NCI-H510A (cell line): Measurements from ENCODE around the gene AIFM1.
A peak's percentile ranks its signal among the peaks of the same experiment; 100 is the strongest.
"Not testable (repeated sequence)": the region's sequence is repeated elsewhere in the genome, so short reads cannot be mapped to it uniquely, and the experiment has no call there.

ENCODE experiments used
- DNase-seq: peaks from one replicate; lab custom pipeline; 2025; lab: John Stamatoyannopoulos, UW

AIFM1 gene

DNA sequence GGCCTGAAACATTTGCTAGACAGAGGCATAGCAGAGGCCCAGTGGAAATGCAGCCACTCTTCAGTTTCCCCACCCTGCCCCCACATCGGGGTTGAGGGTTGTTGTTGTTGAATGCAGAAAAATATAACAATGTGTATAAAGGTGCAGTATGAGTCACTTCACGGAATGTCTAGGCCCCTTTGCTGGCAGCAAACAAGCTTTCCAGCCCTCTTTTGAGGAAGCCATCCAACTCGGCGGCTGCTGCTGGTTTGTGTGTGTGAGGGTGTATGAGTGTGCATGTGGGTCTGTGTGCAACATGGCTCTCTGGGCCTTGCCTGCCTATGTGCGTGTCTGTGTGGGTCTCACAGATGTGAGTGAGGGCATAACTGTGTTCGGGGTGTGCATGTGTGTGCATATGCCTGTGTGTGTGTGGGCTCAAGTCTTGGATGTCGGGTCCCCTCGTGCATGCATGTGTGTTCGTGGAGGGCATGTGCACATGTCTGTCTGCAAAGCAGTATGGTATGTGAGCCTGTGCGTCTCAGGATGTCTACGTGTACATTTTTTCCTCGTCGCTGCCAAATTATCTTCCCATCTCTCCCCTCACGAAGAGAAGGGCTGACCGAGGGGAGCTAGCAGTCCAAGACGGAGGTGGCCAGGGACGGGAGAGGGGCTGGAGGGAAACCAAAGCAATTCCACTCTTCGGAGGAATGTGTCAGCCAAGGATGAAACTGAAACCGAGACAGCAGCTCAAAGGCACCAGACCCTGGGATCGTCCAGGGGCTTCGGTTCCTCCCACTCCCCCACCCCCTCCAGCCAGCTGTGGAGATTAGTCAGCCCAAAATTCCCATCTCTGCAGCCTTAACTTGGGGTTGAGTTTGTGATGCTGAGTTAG is 47.0 kb downstream of the AIFM1 start:
- DNase-seq: no peak

DNA sequence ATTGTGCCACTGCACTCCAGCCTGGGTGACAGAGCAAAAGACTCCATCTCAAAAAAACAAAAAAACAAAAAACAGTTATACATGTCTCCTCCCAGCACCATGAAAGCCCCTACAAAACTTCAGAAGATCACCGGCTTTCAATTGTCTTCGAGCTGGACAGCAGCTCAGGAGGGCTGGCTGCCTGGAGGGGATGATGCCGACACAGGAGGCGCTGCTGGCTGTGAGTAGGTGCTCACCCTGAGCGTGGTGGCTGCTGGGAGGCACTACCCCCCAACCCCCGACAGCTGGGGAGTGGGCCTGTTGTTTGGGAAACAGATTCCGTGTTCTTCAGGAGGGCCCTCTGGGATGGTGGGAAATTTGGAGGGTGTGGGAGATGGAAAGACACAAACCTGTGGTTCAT is 48.5 kb downstream of the AIFM1 start:
- DNase-seq: no peak

- DNase-seq: not testable (repeated sequence)
Observed at GRCh38 chrX:130115119-130115885, 50.3 kb downstream of the AIFM1 start.

DNA sequence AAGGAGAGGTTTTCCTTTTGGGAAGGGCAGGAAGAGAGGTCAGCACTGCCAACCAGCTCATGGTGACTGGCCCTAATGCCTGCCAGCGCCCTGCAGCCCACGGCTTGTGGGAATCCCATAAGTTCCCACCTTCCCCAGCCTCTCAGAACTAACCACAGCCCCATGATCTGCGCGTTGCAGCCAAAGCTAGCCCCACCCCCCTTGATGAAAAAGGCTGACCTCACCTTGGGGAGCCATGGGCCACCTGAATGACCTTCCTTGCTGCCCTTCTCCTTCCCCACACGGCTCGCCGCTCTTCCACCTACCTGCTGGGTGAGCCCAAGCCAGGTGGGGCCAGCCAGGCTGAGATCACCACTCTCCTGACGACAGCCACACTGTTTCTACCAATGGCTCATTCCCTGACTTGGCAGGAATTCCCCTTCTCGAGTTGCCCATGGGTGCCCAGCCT is 51.5 kb downstream of the AIFM1 start:
- no peak for DNase-seq

DNA sequence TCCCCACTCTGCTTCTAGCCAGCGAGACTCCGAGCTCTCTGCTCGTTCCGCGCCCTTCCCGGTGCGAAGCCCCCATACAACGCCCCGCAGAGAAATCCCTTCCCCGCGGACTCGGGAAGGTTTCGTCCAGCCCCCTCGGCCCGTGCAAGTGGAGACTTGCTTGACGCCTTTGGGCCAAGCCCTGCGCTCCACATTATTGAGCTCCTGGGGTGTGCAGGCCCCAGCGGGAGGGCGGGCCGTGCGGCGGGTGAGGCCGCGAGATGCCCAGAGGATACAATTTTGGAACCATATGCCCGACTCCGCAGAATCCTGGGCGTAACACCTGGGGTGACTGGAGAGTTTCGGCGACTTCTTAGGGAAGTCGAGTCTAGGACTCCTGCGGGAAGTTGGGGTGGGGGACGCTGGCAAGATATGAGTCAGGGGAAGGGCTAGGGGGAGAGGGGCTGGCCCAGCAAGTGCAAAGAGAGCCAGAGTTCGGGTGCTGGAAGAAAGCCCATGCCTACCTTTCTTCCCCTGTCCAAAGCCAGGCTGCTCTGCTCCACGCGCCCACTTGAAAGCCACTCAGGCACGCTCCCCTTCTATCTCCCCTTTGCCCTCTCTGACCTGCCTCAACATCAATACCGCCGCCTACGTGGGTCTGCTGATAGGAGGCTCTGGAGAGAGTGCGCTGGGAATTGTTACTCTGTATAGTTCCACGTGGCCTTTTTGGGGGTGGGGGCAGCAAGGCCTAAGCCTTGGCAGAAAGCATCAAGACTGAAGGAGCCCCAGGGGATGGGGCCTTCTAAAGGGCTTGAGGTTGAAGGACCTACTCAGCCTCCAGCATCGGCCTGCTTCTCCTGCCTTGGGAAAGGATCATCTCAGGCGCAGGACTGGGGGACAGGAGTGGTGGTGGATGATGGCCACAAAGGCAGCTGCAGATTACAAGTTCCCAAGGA is 54.2 kb downstream of the AIFM1 start:
- no peak for DNase-seq

- peak; percentile 31 for DNase-seq
Observed at GRCh38 chrX:130110379-130111219, 55.0 kb downstream of the AIFM1 start, which contains the start of gene ELF4. Gene ELF4 (minus strand): TSS chrX:130110497. CDS start chrX:130081330, 29,167 bp downstream.

DNA sequence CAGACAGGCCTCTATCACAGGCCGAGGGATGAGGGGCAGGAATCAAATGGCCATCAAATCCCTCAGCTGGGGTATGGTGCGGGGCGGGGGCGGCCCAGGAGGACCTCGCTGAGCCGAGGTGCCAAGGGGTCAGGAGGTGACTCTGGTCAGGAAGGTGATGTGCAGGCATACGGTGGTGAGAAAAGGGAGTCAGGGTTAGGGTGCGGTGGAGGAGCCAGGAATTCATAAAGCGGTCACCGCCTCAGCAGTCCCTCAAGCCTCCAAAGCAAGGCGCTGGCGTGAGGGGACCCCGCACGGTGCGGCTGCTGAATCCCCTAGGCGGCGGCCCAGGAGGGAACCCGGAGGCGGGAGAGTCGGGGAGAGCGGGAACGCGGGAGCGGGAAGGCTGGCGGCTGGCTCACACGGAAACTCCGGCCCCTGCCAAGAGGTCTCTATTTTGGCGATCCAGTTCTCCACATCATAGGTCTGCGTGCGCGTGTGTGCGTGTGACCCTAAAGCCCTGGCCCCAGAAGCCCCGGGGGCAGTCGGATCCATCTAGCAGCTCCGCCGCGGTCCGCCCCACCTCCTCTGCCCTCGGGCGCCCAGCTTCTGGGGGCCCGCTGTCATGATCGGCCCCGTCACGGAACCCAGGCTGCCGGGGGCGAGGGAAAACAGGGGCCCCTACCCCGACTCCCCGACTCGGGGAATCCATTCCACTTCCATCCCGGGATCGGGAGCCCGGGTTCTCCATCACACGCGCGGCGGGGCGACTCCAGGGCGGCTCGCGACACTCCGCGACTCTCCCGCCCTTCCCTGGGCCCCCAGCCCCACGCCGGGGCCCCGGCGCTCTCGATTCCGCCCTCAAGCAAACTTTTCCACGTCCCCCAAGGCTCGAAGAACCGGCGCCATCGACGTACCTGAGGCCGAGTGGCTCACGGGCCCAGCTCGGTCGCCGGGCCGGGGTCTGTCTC is 55.9 kb downstream of the AIFM1 start:
- DNase-seq: no peak

DNA sequence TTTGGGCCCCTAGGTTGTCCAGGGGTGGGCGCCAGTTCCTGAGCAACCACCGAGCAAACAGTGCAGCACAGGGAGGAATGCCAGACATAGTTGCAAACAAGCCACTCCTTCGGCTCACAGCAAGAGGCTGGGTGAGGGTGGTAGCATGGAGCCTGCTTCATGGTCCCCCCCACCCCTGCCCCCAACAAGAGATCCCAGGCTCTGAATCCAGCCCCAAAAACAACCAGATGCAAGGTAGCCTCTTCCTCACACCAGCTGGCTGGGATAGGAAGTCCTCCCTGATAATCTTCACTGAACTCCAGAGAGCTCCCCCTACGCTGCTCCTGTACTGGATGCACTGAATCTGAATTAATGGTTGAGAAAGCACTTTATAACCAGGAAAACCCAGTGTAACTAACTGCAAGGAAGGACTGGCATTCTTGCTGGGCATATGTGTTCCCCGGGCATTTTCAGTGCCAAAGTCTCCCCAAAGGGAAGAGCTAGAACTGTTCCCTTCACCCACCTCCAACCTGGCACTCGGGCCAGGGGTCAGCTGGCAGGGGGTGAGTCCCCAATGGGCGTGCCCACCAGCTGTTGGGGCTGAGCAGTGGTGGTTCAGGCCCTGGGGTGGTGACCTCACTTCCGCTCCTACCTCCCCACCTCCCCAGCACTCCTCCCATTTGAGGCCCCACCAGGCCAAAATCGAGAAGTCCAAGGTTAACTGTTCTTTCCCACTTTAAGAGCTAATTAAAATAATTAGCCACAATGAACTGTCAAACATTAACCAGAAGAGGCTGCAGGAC is 56.8 kb downstream of the AIFM1 start:
- no peak for DNase-seq

DNA sequence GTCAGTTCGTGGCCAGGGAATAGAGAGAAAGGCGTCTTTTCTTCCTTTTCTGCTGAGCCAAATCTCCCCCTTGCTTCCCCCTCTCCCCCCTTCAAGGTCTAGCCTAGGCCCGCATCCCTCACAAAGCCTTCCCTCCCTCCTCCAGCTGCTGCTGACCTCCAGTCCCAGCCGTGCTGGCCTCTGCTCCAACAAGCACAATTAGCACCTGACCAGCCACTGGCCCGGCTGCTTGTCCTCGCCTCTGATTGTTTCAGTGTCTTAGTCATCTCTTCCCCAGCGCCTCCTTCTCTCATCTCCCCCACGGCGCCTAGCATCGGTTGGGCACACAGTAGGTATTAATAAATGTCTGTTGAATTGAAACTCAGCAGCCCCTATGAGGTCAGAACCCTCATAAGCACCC is 59.6 kb downstream of the AIFM1 start:
- DNase-seq: no peak

DNA sequence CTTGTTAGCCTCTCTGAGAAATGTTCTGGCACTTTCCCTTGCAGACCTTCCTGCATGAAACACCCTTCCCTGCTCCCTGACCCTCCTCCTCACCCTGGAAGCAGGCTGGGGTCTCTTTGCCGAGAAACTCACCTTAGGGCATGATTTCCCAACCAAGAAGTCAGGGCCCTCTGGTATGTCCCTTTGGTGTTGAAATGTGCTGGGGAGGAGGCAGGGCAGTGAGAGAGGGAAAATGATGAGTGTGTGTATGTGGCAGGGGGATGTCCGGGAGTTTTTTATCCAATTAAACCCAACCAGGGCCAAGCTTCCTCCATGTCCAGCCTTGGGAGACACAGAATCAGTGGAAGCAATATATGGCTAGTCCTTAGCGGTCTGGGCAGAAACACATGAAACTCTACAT is 60.4 kb downstream of the AIFM1 start:
- no peak for DNase-seq

DNA sequence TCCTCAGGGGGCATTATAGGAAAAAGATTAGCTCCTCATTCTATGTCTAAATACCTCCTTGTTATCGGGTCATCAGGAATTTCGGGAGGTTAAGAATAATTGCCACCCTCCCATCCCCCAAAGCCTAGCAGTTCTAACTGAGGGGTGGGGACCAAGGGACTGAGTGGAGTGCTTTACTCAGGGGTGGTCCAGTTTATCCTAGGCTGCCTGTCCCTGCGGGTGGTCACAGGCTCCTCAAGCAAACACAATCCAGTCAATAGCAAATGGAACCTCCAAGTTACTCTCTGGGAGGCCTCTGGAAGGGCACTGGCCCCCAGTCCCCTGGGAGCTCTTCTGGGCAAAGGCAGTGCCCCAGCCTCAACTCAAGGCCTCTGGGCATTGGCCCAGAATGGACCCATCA is 62.0 kb downstream of the AIFM1 start:
- DNase-seq: no peak

GRCh38 chrX:130100180-130100579 is 65.5 kb downstream of the AIFM1 start:
- DNase-seq: peak; percentile 42

- peak; percentile 8 for DNase-seq
Observed at GRCh38 chrX:130098210-130098552, 67.5 kb downstream of the AIFM1 start.

- peak; percentile 24 for DNase-seq
Observed at GRCh38 chrX:130097507-130098209, 68.0 kb downstream of the AIFM1 start.

DNA sequence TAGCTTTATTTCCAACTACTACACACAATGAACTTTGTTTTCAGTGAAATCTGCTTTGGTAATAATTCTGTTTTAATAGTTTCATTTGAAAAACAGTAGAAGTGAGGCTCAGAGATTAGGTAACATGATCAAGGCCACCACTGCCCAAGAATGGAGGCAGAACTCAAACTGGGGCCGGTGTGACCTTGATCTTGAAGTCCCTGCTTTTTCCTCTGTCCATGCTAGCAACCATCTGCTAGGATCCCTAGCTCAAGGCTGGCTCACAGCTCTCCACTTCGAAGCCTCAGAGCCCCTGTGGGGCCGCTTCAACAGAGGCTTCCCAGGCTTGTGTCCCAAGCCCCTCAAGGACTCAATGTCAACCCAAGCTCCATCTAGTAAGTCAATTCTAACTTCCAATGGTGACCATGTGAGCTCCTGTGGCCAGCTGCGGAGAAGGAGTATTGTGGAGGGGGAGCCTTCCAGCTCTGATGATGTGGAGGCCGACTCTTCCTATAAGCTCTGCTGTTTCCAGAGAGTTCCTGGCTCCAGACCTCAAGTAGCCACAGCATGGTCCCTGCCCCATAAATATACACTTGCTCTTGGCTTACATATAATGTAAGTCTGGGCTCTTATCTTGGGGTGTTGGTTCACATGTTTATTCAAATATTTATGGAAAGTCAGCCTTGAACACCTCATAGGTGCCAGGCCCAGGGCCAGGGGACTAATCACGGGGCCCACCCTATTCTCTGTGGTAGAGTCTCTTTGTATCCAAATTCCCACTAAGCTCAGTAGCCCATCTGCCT is 70.2 kb downstream of the AIFM1 start:
- no peak for DNase-seq

GRCh38 chrX:130094696-130095095 is 70.9 kb downstream of the AIFM1 start:
- DNase-seq: no peak

- DNase-seq: no peak
Observed at GRCh38 chrX:130093271-130093670, 72.4 kb downstream of the AIFM1 start.
